Endodermal cell (in vitro differentiated cells): ENCODE measurements around the gene SS18L1. TPM values are rescaled to one million over a fixed set of nuclear protein-coding genes. Genes with fewer than 3 reads are reported as not detected.
A peak's percentile ranks its signal among the peaks of the same experiment; 100 is the strongest.

Source experiments
- DNase-seq: peaks from one replicate; pipeline ENCODE4 v3.0.0-alpha.2; 2017
- H3K27ac ChIP-seq: 2 replicates; pipeline ENCODE4 v1.5.1; 2013; ENCODE audit warnings: mild to moderate bottlenecking, low read depth, low read length, moderate library complexity
- H3K27me3 ChIP-seq: 2 replicates; pipeline ENCODE4 v1.6.1; 2013; ENCODE audit warnings: mild to moderate bottlenecking, low read length, moderate library complexity; ENCODE audit not compliant: insufficient read depth, control insufficient read depth, poor library complexity, severe bottlenecking
- H3K36me3 ChIP-seq: 2 replicates; pipeline ENCODE4 v1.7.0; 2013; ENCODE audit warnings: mild to moderate bottlenecking, low read length, moderate library complexity; ENCODE audit not compliant: control insufficient read depth, insufficient read depth
- H3K4me1 ChIP-seq: one replicate; pipeline ENCODE4 v1.7.0; 2013; ENCODE audit warnings: low read length; ENCODE audit not compliant: control insufficient read depth, insufficient read depth
- H3K4me3 ChIP-seq: 2 replicates; pipeline ENCODE4 v1.5.1; 2013; ENCODE audit warnings: mild to moderate bottlenecking, low read length, moderate library complexity
- H3K9ac ChIP-seq: 2 replicates; pipeline ENCODE4 v1.6.1; 2013; ENCODE audit warnings: mild to moderate bottlenecking, low read length, moderate library complexity; ENCODE audit not compliant: poor library complexity, severe bottlenecking; ENCODE audit errors: extremely low read depth
- H3K9me3 ChIP-seq: 2 replicates; pipeline ENCODE4 v1.6.1; 2013; ENCODE audit warnings: mild to moderate bottlenecking, low read length, moderate library complexity; ENCODE audit not compliant: control insufficient read depth
- H3K27ac Mint-ChIP-seq: 2 replicates; pipeline ENCODE4 v1.8.0; 2020; ENCODE audit warnings: mixed read lengths
- H3K27me3 Mint-ChIP-seq: 2 replicates; pipeline ENCODE4 v1.8.0; 2021; ENCODE audit warnings: mild to moderate bottlenecking, mixed read lengths; ENCODE audit not compliant: insufficient read depth
- H3K36me3 Mint-ChIP-seq: 2 replicates; pipeline ENCODE4 v1.8.0; 2020; ENCODE audit warnings: low read depth, mixed read lengths
- H3K4me1 Mint-ChIP-seq: 2 replicates; pipeline ENCODE4 v1.8.0; 2020; ENCODE audit warnings: mixed read lengths
- H3K4me3 Mint-ChIP-seq: 2 replicates; pipeline ENCODE4 v1.8.0; 2020; ENCODE audit warnings: mild to moderate bottlenecking, moderate library complexity, mixed read lengths
- H3K9me3 Mint-ChIP-seq: 2 replicates; pipeline ENCODE4 v1.8.0; 2020; ENCODE audit warnings: mild to moderate bottlenecking, mixed read lengths
- WGBS, 2 experiments: methylation state at CpG; one replicate each; pipeline versions ENCODE4 v1.1.5 to v1.1.7; 2013; ENCODE audit warnings: missing lambda C conversion rate in 2 of 2, mixed read lengths in 1 of 2; ENCODE audit not compliant: insufficient coverage in 1 of 2, insufficient read length in 1 of 2; 5-methylcytosine and 5-hydroxymethylcytosine counted together
- total RNA-seq, 2 donors: library from RNA; stranded (reverse); fragmentation: NEBNext Ultra II Directional in 1 of 2; extraction: Animal tissue kit (Norgen Biotek cat#: 25700) in 1 of 2; gene quantifications; 2 replicates in 1 of 2; 3 replicates in 1 of 2; pipeline ENCODE4 v1.2.1, GENCODE V29; 2021
- TF ChIP-seq, protein P1 (sequence below): fragments of 200-600 bp; sonication (generic); conservative IDR thresholded peaks from 2 replicates; pipeline ENCODE4 v1.5.0; 2021; ENCODE audit warnings: antibody characterized with exemption, mild to moderate bottlenecking

Gene SS18L1
- total RNA-seq, 2 donors from 2014 or later: 23.2 to 28.8 TPM

DNA sequence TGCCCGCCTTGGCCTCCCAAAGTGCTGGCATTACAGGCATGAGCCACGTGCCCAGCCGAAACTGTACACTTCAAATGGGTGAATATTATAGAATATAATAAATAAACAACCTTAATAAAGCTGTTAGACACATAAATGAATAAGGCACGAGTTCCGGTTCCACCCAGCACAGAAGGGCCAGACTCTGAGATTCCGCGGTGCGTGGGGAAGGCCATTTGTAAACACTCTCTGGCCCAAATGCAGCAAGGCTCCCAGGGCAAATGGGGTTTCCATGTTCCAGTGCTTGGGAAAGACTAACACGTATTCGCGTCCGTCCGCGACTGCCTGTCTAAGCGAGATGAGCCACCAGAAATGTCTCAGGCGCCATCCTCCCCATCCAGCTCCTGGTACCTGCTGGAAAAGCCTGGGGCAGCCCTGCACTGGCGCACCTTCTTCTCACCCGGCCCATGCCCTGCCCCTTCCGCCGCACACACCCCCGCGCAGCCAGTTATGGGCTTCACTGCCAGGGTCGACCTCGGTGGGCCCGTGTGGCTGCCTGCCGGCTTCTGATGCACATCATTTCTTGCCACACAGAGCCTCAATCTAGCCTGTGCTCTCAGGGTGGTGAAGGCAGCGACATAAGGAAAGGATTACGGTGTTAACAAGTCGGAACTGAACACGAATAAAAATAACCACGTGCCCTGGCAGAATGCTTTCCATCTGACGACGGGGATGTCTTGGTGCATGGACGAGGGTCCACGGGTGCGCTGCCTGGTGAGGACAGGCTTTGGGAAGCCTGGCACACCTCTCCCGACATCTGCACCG lies 26.8 kb upstream of the SS18L1 start:
- H3K36me3 ChIP-seq: no peaks in the 10 kb centered on the region
- peak overlapping the region; percentile 22 for H3K27ac ChIP-seq
- H3K4me3 ChIP-seq: no peak overlapping the region
- H3K36me3 Mint-ChIP-seq: no peaks in the 10 kb centered on the region
- no peak for DNase-seq
- H3K4me1 Mint-ChIP-seq: peaks cover 7% of the 10 kb centered on the region
- no peaks in the 10 kb centered on the region for H3K9me3 ChIP-seq
- H3K9ac ChIP-seq: no peak overlapping the region
- no peak overlapping the region for H3K4me3 Mint-ChIP-seq
- peaks cover 7% of the 10 kb centered on the region for H3K9me3 Mint-ChIP-seq
- 92 to 96% methylated on average over 27 to 36 of the region's 38 CpGs for WGBS, 2 experiments
- no peaks in the 10 kb centered on the region for H3K4me1 ChIP-seq
- H3K27me3 ChIP-seq: no peaks in the 10 kb centered on the region
- TF ChIP-seq, protein P1, sequence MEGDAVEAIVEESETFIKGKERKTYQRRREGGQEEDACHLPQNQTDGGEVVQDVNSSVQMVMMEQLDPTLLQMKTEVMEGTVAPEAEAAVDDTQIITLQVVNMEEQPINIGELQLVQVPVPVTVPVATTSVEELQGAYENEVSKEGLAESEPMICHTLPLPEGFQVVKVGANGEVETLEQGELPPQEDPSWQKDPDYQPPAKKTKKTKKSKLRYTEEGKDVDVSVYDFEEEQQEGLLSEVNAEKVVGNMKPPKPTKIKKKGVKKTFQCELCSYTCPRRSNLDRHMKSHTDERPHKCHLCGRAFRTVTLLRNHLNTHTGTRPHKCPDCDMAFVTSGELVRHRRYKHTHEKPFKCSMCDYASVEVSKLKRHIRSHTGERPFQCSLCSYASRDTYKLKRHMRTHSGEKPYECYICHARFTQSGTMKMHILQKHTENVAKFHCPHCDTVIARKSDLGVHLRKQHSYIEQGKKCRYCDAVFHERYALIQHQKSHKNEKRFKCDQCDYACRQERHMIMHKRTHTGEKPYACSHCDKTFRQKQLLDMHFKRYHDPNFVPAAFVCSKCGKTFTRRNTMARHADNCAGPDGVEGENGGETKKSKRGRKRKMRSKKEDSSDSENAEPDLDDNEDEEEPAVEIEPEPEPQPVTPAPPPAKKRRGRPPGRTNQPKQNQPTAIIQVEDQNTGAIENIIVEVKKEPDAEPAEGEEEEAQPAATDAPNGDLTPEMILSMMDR: no peak
- H3K27ac Mint-ChIP-seq: no peak overlapping the region
- H3K27me3 Mint-ChIP-seq: peaks cover 22% of the 10 kb centered on the region

DNA sequence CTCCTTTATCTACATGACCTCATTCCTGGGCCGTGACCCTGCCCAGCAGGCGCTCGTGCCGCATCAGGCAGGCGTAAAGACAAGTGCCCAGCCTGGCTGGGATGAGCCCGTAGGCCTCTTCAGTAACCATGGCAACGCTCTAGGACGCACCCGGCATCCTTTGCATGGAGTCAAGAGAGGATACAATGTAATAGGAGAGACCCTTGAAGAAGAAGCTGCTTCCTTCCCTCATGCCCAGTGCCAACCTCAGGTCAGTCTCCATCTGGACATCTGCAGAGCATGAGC lies 26.3 kb upstream of the SS18L1 start:
- no peaks in the 10 kb centered on the region for H3K9me3 ChIP-seq
- 71% methylated on average over 4 to 9 of the region's 9 CpGs for WGBS, 2 experiments
- TF ChIP-seq, protein P1: no peak
- no peak for DNase-seq
- Mint-ChIP-seq H3K9me3 (peaks cover 4% of the 10 kb centered on the region), H3K4me1 (peaks cover 7% of the 10 kb centered on the region), H3K27me3 (peaks cover 22% of the 10 kb centered on the region), H3K36me3 (no peaks in the 10 kb centered on the region), H3K4me3 (no peak overlapping the region), H3K27ac (no peak overlapping the region)
- no peak overlapping the region for H3K9ac ChIP-seq
- H3K4me3 ChIP-seq: no peak overlapping the region
- H3K36me3 ChIP-seq: no peaks in the 10 kb centered on the region
- no peaks in the 10 kb centered on the region for H3K27me3 ChIP-seq
- H3K4me1 ChIP-seq: no peaks in the 10 kb centered on the region
- H3K27ac ChIP-seq: no peak overlapping the region

DNA sequence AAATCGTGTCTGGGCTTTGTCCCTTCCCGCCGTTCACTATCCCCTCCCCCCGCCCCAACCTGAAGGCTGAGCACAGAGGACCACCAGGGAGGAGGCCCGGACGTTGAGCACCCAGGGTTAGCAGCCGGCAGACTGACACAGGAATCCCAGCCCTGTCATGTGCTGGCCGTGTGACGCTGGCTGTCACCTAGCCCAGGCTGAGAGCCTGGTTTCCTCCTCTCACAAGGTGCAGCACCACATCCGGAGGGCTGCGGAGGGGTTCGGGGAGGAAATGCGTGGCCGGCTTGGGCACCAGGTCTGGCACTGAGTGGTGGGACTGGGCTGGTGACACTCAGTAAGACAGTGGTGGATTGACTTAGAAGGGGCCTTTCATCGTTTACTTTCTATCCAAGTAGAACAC lies 25.9 kb upstream of the SS18L1 start:
- H3K4me1 Mint-ChIP-seq: peaks cover 7% of the 10 kb centered on the region
- H3K9me3 Mint-ChIP-seq: peaks cover under 1% of the 10 kb centered on the region
- H3K27ac ChIP-seq: no peak overlapping the region
- H3K4me3 ChIP-seq: no peak overlapping the region
- 75% methylated on average over 15 of the region's 15 CpGs; no CpG with 5 or more reads in 1 of the 2 experiments for WGBS, 2 experiments
- H3K27ac Mint-ChIP-seq: no peak overlapping the region
- H3K9ac ChIP-seq: no peak overlapping the region
- TF ChIP-seq, protein P1: no peak
- no peaks in the 10 kb centered on the region for H3K36me3 ChIP-seq
- no peak for DNase-seq
- no peaks in the 10 kb centered on the region for H3K4me1 ChIP-seq
- no peaks in the 10 kb centered on the region for H3K36me3 Mint-ChIP-seq
- H3K4me3 Mint-ChIP-seq: no peak overlapping the region
- no peaks in the 10 kb centered on the region for H3K27me3 ChIP-seq
- no peaks in the 10 kb centered on the region for H3K9me3 ChIP-seq
- H3K27me3 Mint-ChIP-seq: peaks cover 21% of the 10 kb centered on the region
